HCT116 (cell line): ENCODE results near the gene RNF169. TPM values are rescaled to one million over a fixed set of nuclear protein-coding genes. Genes with fewer than 3 reads are reported as not detected.
A peak's percentile ranks its signal among the peaks of the same experiment; 100 is the strongest.

Experiments used
- ATAC-seq: fragments of 200-7000 bp; cut with Tn5 transposase; 2 replicates; pipeline ENCODE4 v1.9.1; 2020; ENCODE audit warnings: mild to moderate bottlenecking, moderate library complexity
- BruUV-seq: library from RNA; stranded (reverse); fragments of 400-500 nt; replicated peaks from 2 replicates; lab custom pipeline; 2021; lab: Mats Ljungman, UMichigan
- CTCF ChIA-PET: fragments of 300-600 bp; sonication (Branson Sonifier 250); formaldehyde crosslinking; loops from one replicate; lab custom pipeline; 2021; ENCODE audit warnings: antibody characterized with exemption; lab: Charles Lee
- POLR2A ChIA-PET: fragments of 300-600, 350-600 bp; sonication (Branson Sonifier 250); formaldehyde crosslinking; loops from one replicate; lab custom pipeline; 2021; ENCODE audit warnings: antibody characterized with exemption; lab: Charles Lee
- RAD21 ChIA-PET, 2 experiments: fragments of 300-600 bp; sonication (Branson Sonifier 250); formaldehyde crosslinking; loops; one replicate each; lab custom pipeline; 2023; ENCODE audit warnings: low total read pairs in 2 of 2; ENCODE audit not compliant: uncharacterized antibody in 2 of 2, unreplicated experiment in 2 of 2, low non-redundant PET in 1 of 2; lab: Charles Lee
- DNase-seq: peaks from one replicate; pipeline ENCODE4 v3.0.0-alpha.2; 2010; ENCODE audit warnings: low read depth, low spot score
- H2AFZ ChIP-seq: fragments of 200-600 bp; shearing (Covaris generic), sonication (generic); 2 replicates; pipeline ENCODE4 v1.6.1; 2017; ENCODE audit warnings: low read depth, mixed run types, mixed read lengths, antibody characterized with exemption, low read length; ENCODE audit not compliant: poor library complexity, severe bottlenecking
- H3K27ac ChIP-seq: 2 replicates; pipeline ENCODE4 v1.5.1; 2012; ENCODE audit warnings: low read depth, low read length
- H3K27me3 ChIP-seq: fragments of 200-600 bp; sonication (generic); 2 replicates; pipeline ENCODE4 v1.6.1; 2016; ENCODE audit warnings: mixed run types, low read length, mixed read lengths; ENCODE audit not compliant: insufficient read depth
- H3K36me3 ChIP-seq, 2 experiments: fragments of 200-500 bp in 1 of 2; fragments of 200-600 bp in 1 of 2; sonication (Bioruptor generic) in 1 of 2; sonication (generic) in 1 of 2; 2 replicates each; pipeline versions ENCODE4 v1.5.1 to v1.6.1; 2014 to 2016; ENCODE audit warnings: low read length in 2 of 2, inconsistent platforms in 1 of 2, mixed read lengths in 1 of 2, mixed run types in 1 of 2; ENCODE audit not compliant: insufficient read depth in 2 of 2, control insufficient read depth in 1 of 2
- H3K4me1 ChIP-seq, 2 experiments: fragments of 200-600 bp in 1 of 2; sonication (generic) in 1 of 2; 2 replicates each; pipeline versions ENCODE4 v1.5.1 to v1.6.1; 2012 to 2017; ENCODE audit warnings: low read length in 2 of 2, inconsistent platforms in 1 of 2, mild to moderate bottlenecking in 1 of 2, mixed read lengths in 1 of 2, mixed run types in 1 of 2, moderate library complexity in 1 of 2; ENCODE audit not compliant: insufficient read depth in 2 of 2, control insufficient read depth in 1 of 2
- H3K4me2 ChIP-seq: fragments of 200-600 bp; sonication (generic); 2 replicates; pipeline ENCODE4 v1.6.1; 2017; ENCODE audit warnings: mixed run types, low read length, mixed read lengths
- H3K4me3 ChIP-seq, 2 experiments: fragments of 200-600 bp in 1 of 2; sonication (generic) in 1 of 2; replicated peaks in 1 of 2; 2 replicates each; pipeline ENCODE4 v1.5.1; 2011 to 2016; ENCODE audit warnings: low read length in 2 of 2, control low read depth in 1 of 2, low read depth in 1 of 2, mild to moderate bottlenecking in 1 of 2, mixed read lengths in 1 of 2, mixed run types in 1 of 2
- H3K79me2 ChIP-seq: fragments of 200-600 bp; sonication (generic); 2 replicates; pipeline ENCODE4 v1.6.1; 2017; ENCODE audit warnings: mild to moderate bottlenecking, mixed run types, low read length, moderate library complexity, mixed read lengths; ENCODE audit not compliant: insufficient read depth
- H3K9ac ChIP-seq: fragments of 200-600 bp; sonication (generic); 2 replicates; pipeline ENCODE4 v1.6.1; 2016; ENCODE audit warnings: low read length, mixed read lengths
- H3K9me2 ChIP-seq: fragments of 200-600 bp; sonication (generic), shearing (Covaris generic); 2 replicates; pipeline ENCODE4 v1.6.1; 2017; ENCODE audit warnings: mixed run types, mild to moderate bottlenecking, moderate library complexity; ENCODE audit not compliant: insufficient read depth
- H3K9me3 ChIP-seq, 2 experiments: fragments of 200-500 bp in 1 of 2; fragments of 200-600 bp in 1 of 2; sonication (Bioruptor generic) in 1 of 2; sonication (generic) in 1 of 2; 2 replicates each; pipeline ENCODE4 v1.6.1; 2014 to 2017; ENCODE audit warnings: low read length in 2 of 2, mixed read lengths in 2 of 2, inconsistent platforms in 1 of 2, low read depth in 1 of 2, mild to moderate bottlenecking in 1 of 2, mixed run types in 1 of 2, moderate library complexity in 1 of 2; ENCODE audit not compliant: control insufficient read depth in 1 of 2, insufficient read depth in 1 of 2
- H4K20me1 ChIP-seq: fragments of 200-600 bp; sonication (generic), shearing (Covaris generic); 2 replicates; pipeline ENCODE4 v1.6.1; 2017; ENCODE audit warnings: mixed run types, mild to moderate bottlenecking, moderate library complexity; ENCODE audit not compliant: insufficient read depth
- ELF1 ChIP-seq: IDR thresholded peaks from 2 replicates; pipeline ENCODE4 v1.6.1; 2012; ENCODE audit warnings: low read depth, borderline replicate concordance
- EZH2phosphoT487 ChIP-seq: fragments of 200-600 bp; IDR thresholded peaks from 2 replicates; pipeline ENCODE4 v1.6.1; 2018; ENCODE audit warnings: antibody characterized with exemption, borderline replicate concordance
- JUND ChIP-seq: IDR thresholded peaks from 2 replicates; pipeline ENCODE4 v1.6.1; 2012
- POLR2A ChIP-seq: IDR thresholded peaks from 2 replicates; pipeline ENCODE4 v1.7.0; 2011; ENCODE audit warnings: borderline replicate concordance; ENCODE audit not compliant: insufficient read depth, insufficient read length; ENCODE audit errors: extremely low read depth
- RAD21 ChIP-seq: IDR thresholded peaks from 2 replicates; pipeline ENCODE4 v1.6.1; 2012; ENCODE audit warnings: low read depth, mild to moderate bottlenecking
- SIN3A ChIP-seq: IDR thresholded peaks from 2 replicates; pipeline ENCODE4 v1.6.1; 2012; ENCODE audit warnings: low read depth
- YY1 ChIP-seq: IDR thresholded peaks from 2 replicates; pipeline ENCODE4 v1.6.1; 2011; ENCODE audit warnings: low read length, low read depth, moderate library complexity, mild to moderate bottlenecking; ENCODE audit not compliant: insufficient replicate concordance; ENCODE audit errors: extremely low read depth
- ZNF274 ChIP-seq: fragments of 200-500 bp; sonication (Bioruptor generic); IDR thresholded peaks from 2 replicates; pipeline ENCODE4 v1.6.1; 2014; ENCODE audit warnings: mild to moderate bottlenecking, low read depth, low read length, inconsistent platforms
- intact Hi-C: fragments of 100-400 bp; cut with micrococcal nuclease; formaldehyde crosslinking; loops from 2 replicates; pipeline ENCODE4 v1.10.0; 2022
- total RNA-seq: library from RNA; stranded (reverse); gene quantifications from one replicate; pipeline ENCODE4 v1.2.1, GENCODE V29; 2021; ENCODE audit not compliant: unreplicated experiment
- TF ChIP-seq, protein P1 (sequence below), 3 experiments: fragments of 200-600 bp in 1 of 3; sonication (generic) in 1 of 3; IDR thresholded peaks in 2 of 3; conservative IDR thresholded peaks in 1 of 3; 2 replicates each; pipeline ENCODE4 v1.5.1; 2012 to 2017; ENCODE audit warnings: low read depth in 2 of 3, low read length in 2 of 3, antibody characterized with exemption in 1 of 3, borderline replicate concordance in 1 of 3, control low read depth in 1 of 3, mild to moderate bottlenecking in 1 of 3, mixed read lengths in 1 of 3, mixed run types in 1 of 3, moderate library complexity in 1 of 3; ENCODE audit not compliant: insufficient read depth in 1 of 3

The RNF169 gene
- total RNA-seq, 1 experiment from 2014 or later, result 22.5 TPM

- Histone ChIP-seq H3K36me3 (no peaks in the 10 kb centered on the region), H3K79me2 (no peaks in the 10 kb centered on the region)
- TF ChIP-seq RAD21 (peak; percentile 36; the same call in 1 of the 2 replicates), JUND (no peak)
- TF ChIP-seq, protein P1, sequence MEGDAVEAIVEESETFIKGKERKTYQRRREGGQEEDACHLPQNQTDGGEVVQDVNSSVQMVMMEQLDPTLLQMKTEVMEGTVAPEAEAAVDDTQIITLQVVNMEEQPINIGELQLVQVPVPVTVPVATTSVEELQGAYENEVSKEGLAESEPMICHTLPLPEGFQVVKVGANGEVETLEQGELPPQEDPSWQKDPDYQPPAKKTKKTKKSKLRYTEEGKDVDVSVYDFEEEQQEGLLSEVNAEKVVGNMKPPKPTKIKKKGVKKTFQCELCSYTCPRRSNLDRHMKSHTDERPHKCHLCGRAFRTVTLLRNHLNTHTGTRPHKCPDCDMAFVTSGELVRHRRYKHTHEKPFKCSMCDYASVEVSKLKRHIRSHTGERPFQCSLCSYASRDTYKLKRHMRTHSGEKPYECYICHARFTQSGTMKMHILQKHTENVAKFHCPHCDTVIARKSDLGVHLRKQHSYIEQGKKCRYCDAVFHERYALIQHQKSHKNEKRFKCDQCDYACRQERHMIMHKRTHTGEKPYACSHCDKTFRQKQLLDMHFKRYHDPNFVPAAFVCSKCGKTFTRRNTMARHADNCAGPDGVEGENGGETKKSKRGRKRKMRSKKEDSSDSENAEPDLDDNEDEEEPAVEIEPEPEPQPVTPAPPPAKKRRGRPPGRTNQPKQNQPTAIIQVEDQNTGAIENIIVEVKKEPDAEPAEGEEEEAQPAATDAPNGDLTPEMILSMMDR (IDR thresholded peaks at IDR 0.05 in 2 of 3, conservative IDR thresholded peaks at IDR 0.05 in 1 of 3; ENCODE audit: borderline replicate concordance in 1 of 3, insufficient read depth in 1 of 3, low read depth in 2 of 3, low read length in 2 of 3), result peak; percentile 38 to 50 (median 42); a peak in 5 of 6 replicates
- TF ChIP-seq, all 23 proteins: peak for 2
- Histone ChIP-seq H3K27ac (no peak overlapping the region), H2AFZ (no peak overlapping the region), H4K20me1 (no peaks in the 10 kb centered on the region), H3K9me2 (no peaks in the 10 kb centered on the region), H3K4me2 (no peak overlapping the region), H3K9ac (no peak overlapping the region), H3K9me3 (no peaks in the 10 kb centered on the region), H3K4me3 (no peak overlapping the region), H3K4me1 (peaks cover 0 to 6% of the 10 kb centered on the region in 2 experiments; a peak in 1 of 4 replicates), H3K27me3 (no peaks in the 10 kb centered on the region)
- intact Hi-C loops, result loop anchor here (5.0 kb wide), 1 partner anchor 36 kb away; no protein-coding TSS in a partner anchor
- ChIA-PET RAD21 (interaction anchor here in 1 of 2 experiments (2.1 kb wide), 1 partner anchor 25 kb away, joined by 14 read pairs; no protein-coding TSS in a partner anchor), CTCF (interaction anchor here (0.9 to 3.4 kb wide), 9 partner anchors 8 to 47 kb away, joined by 3 to 42 read pairs (median 9); no protein-coding TSS in a partner anchor), POLR2A (no interaction called here)
- ATAC-seq (peak; percentile 73), DNase-seq (peak; percentile 23)
- BruUV-seq, result no TSS peak
These were observed 47.3 kb upstream of the RNF169 start for GRCh38 chr11:74701351-74701750.

DNA sequence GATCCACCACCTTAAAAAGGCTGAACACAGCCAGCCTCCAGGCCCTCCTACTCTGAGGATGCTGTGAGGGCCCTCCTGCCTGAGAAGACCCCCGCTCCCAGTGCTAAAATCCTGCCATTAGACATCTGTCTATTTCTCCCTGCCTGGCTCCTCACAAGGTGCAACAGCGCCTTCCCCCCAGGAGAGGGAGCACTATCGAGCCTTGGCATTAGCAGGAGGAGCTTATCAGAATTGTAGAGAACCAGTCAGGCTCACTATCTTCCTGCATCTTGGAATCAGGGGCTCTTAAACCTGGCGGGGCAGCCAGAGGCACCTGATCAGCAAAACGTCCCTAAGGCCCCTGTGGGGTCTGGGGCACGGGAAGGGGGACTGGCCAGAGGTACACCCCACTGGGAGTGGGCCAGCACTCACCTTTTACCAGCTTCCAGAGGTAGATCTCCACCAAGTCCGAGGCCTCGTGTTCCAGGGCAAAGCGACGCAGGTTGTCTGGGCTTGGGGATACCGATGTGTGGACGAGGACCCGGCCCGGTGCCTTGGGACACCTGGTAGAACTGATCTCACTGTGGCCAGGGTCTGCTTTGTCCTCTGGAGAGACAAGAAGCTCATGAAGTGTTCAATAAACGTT, 46.2 kb upstream of the RNF169 start:
- ChIA-PET POLR2A (interaction anchor here (0.9 kb wide), 1 partner anchor 773 kb away, joined by 4 read pairs; no protein-coding TSS in a partner anchor), CTCF (interaction anchor here (0.5 to 3.4 kb wide), 28 partner anchors 8 to 548 kb away, joined by 3 to 42 read pairs (median 3); no protein-coding TSS in a partner anchor), RAD21 (interaction anchor here (1.0 to 2.1 kb wide), 5 partner anchors 14 to 37 kb away, joined by 3 to 14 read pairs (median 6); no protein-coding TSS in a partner anchor)
- intact Hi-C loops, result loop anchor here (5.0 kb wide), 1 partner anchor 35 kb away; no protein-coding TSS in a partner anchor
- no peak overlapping the region for H3K4me2 ChIP-seq
- H3K9me2 ChIP-seq, result no peaks in the 10 kb centered on the region
- no peaks in the 10 kb centered on the region for H3K9me3 ChIP-seq
- peaks cover 0 to 6% of the 10 kb centered on the region in 2 experiments; a peak in 1 of 4 replicates for H3K4me1 ChIP-seq
- H3K79me2 ChIP-seq, result no peaks in the 10 kb centered on the region
- TF ChIP-seq ZNF274, result no peak
- TF ChIP-seq, protein P1 (IDR thresholded peaks at IDR 0.05 in 2 of 3, conservative IDR thresholded peaks at IDR 0.05 in 1 of 3; ENCODE audit: borderline replicate concordance in 1 of 3, insufficient read depth in 1 of 3, low read depth in 2 of 3, low read length in 2 of 3), result peak; percentile 78 to 98 (median 92)
- peak; percentile 64 for TF ChIP-seq RAD21
- no peak for TF ChIP-seq ELF1
- TF ChIP-seq SIN3A, result no peak
- TF ChIP-seq EZH2phosphoT487, result no peak
- TF ChIP-seq POLR2A, result no peak
- TF ChIP-seq YY1, result peak; percentile 50
- no peak overlapping the region for H2AFZ ChIP-seq
- H4K20me1 ChIP-seq, result no peaks in the 10 kb centered on the region
- no peak overlapping the region for H3K27ac ChIP-seq
- no TSS peak for BruUV-seq
- H3K36me3 ChIP-seq, result no peaks in the 10 kb centered on the region
- ATAC-seq, result peak; percentile 91
- no peak overlapping the region for H3K9ac ChIP-seq
- DNase-seq, result peak; percentile 38
- H3K4me3 ChIP-seq, result no peak overlapping the region
- no peaks in the 10 kb centered on the region for H3K27me3 ChIP-seq
